ENCODE measurements around the gene HTR3D.
"Not testable (repeated sequence)": the region's sequence is repeated elsewhere in the genome, so short reads cannot be mapped to it uniquely, and the experiment has no call there.

HTR3D gene

DNA sequence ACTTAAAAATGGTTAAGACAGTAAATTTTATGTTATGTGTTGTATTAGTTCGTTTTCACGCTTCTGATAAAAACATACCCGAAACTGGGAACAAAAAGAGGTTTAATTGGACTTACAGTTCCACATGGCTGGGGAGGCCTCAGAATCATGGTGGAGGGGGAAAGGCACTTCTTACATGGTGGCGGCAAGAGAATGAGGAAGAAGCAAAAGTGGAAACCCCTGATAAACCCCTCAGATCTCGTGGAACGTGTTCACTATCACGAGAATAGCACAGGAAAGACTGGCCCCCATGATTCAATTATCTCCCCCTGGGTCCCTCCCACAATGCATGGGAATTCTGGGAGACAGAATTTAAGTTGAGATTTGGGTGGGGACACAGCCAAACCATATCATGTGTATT lies 39.6 kb downstream of the HTR3D start:
- DNase-seq (ENCODE audit: low read depth), result not testable (repeated sequence)

DNA sequence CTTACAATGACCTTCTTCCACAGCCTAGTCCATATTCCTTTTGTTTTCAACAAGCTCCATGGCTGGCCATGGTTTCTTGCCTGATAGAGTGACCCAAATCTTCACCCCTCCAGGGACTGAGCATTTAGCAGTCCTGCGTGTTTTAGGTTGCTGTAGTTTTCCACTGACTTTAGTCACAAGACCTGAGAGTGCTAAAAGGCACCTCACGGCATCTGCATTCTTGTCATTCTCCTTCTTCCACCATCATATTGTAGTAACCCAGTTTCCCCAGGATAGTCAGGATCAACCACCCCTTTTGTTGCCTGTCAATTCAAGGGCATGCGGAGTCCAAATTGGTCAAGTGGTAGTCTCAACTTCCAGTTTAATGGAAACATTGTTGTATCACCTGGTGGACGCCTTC lies 42.1 kb downstream of the HTR3D start:
- DNase-seq (ENCODE audit: low read depth), result no peak

GRCh38 chr3:184075901-184076300 lies 44.4 kb downstream of the HTR3D start:
- no peak for DNase-seq (ENCODE audit: low read depth)

DNA sequence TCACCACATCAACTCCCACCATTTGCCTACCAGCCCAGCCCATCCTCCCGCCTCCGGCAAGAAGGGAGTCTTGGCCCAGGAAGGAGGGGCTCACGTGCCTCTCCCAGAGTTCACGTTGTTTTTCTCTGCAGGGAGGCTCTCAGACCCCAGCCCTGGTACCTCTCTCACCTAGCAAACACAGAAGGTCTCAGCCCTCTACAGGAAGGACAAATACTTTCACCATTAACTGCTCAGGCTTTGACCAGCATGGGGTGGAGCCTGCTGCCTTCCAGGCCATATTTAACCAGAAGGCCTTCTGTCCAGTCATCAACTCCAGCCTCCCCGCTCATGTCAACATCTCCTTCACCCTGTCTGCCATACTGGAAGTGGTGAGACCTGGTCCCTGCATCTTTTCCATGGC lies 46.3 kb downstream of the HTR3D start:
- no peak for DNase-seq (ENCODE audit: low read depth)

GRCh38 chr3:184078851-184079250 lies 47.3 kb downstream of the HTR3D start:
- no peak for DNase-seq (ENCODE audit: low read depth)

DNA sequence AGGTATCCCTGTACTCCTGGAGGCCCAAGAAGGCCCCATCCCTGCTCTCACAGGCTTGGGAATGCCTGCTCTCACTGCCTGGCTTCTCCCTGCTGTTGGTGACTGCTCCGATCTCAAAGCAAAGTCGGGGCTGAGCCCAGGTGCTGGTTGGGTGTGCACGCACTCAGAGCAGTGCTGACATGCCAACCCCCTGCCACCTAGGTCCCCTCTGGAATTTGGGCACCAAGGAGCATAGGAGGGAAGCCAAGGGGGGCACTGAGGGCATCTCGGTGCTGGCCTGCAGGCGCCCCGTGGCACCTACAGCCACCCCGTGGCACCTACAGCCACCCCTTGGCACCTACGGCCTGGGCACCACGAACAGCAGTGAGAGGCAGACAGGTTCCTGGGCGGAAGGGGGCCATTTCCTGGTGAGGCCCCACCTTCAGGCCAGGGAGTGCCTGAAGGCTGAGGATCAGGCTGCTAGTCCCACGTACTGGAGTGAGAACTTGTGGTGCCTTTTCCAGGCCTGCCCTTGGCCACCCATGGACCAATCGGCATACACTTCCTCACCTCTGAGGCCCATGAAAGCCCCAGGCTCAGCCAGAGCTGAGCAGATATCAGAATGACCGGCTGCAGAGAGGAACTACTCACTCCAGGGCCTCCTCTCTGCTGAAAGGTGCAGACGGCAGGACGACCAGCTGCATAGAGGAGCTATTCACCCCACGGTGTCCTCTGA lies 49.7 kb downstream of the HTR3D start:
- no peak for DNase-seq (ENCODE audit: low read depth)

DNA sequence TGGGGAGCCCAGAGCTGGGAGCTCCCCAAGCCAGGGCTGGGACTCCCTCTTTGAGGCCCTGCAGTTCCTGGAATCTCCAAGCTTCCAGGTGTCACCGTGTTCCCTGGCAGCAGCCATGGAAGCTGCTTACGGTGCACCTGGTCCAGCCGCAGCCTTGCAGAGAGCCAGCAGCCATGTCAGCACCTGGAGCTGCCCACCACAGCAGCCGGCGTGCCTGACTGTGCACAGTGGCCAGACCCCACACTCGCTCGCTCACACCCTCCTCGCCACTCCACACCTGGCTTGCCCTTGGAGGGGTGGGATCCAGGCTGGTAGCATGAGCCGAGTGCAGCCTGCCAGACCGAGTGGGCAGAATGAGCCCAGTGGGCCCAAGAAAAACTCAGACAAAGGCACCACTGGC lies 50.5 kb downstream of the HTR3D start:
- no peak for DNase-seq (ENCODE audit: low read depth)

GRCh38 chr3:184082465-184082864 lies 50.9 kb downstream of the HTR3D start:
- DNase-seq (ENCODE audit: low read depth), result no peak

DNA sequence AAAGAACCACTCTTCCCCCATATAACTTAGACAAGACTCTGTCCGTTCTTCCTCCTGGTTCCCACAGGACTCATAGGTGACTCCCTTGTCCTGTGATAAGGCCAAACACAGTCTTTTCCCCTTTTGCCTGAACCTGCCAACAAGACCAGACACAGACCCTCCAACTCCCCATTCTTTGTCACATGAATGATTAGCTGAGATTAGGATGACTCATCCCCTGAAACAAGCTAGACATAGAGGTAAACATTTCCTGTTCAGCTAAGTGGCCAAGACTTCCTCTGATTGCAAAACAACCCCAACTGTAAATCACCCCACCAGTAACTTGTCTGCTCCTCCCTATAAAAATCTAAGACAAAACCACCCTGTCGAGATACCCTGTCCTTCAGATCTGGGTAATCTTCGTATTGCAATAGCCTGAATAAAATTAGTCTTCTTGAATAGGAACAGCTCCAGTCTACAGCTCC lies 53.9 kb downstream of the HTR3D start:
- no peak for DNase-seq (ENCODE audit: low read depth)
